GM12878 (cell line): Measurements from ENCODE around the gene MAVS.

Source experiments
- BCLAF1 ChIP-seq: fragments of 450-650 bp; IDR thresholded peaks from 2 replicates; pipeline ENCODE4 v1.6.1; 2017; ENCODE audit warnings: antibody characterized with exemption, mild to moderate bottlenecking, moderate library complexity
- CTCF ChIP-seq, 3 experiments: IDR thresholded peaks in 2 of 3; conservative IDR thresholded peaks in 1 of 3; 2 replicates each; pipeline ENCODE4 v1.5.1; 2011; ENCODE audit warnings: low read depth in 3 of 3, low read length in 3 of 3, mild to moderate bottlenecking in 3 of 3, control low read depth in 2 of 3, moderate library complexity in 2 of 3, inconsistent platforms in 1 of 3, mixed read lengths in 1 of 3; ENCODE audit not compliant: control insufficient read depth in 2 of 3, insufficient read depth in 1 of 3; ENCODE audit errors: extremely low read depth in 1 of 3
- MTA3 ChIP-seq: IDR thresholded peaks from 2 replicates; pipeline ENCODE4 v1.6.1; 2012; ENCODE audit warnings: low read length, inconsistent platforms, borderline replicate concordance
- POLR2A ChIP-seq: IDR thresholded peaks from 2 replicates; pipeline ENCODE4 v1.6.1; 2011; ENCODE audit warnings: low read depth, mild to moderate bottlenecking, low read length
- POLR2AphosphoS5 ChIP-seq: IDR thresholded peaks from 2 replicates; pipeline ENCODE4 v1.6.1; 2011; ENCODE audit warnings: mild to moderate bottlenecking, low read length, inconsistent platforms
- SP1 ChIP-seq: IDR thresholded peaks from one replicate; pipeline ENCODE4 v1.6.1; 2011; ENCODE audit warnings: low read depth, low read length

GRCh38 chr20:3894796-3895195 is 48.2 kb downstream of the MAVS start:
- no peak for TF ChIP-seq MTA3
- no peak for TF ChIP-seq BCLAF1
- no peak for TF ChIP-seq POLR2A
- no peak for TF ChIP-seq CTCF (IDR thresholded peaks at IDR 0.05 in 2 of 3, conservative IDR thresholded peaks at IDR 0.05 in 1 of 3; ENCODE audit: control insufficient read depth in 2 of 3, extremely low read depth in 1 of 3, insufficient read depth in 1 of 3, low read depth in 3 of 3, low read length in 3 of 3)
- no peak for TF ChIP-seq POLR2AphosphoS5
- TF ChIP-seq SP1 = no peak
